Measurements from ENCODE around the gene GSTM4. TPM values are rescaled to one million over a fixed set of nuclear protein-coding genes. Genes with fewer than 3 reads are reported as not detected.

Gene GSTM4
- total and polyA plus RNA-seq, 2 of the 8 experiments (the other 6 are each of a cell fraction or from before 2014, with no cell fraction given), result 11.3 to 31.4 TPM

DNA sequence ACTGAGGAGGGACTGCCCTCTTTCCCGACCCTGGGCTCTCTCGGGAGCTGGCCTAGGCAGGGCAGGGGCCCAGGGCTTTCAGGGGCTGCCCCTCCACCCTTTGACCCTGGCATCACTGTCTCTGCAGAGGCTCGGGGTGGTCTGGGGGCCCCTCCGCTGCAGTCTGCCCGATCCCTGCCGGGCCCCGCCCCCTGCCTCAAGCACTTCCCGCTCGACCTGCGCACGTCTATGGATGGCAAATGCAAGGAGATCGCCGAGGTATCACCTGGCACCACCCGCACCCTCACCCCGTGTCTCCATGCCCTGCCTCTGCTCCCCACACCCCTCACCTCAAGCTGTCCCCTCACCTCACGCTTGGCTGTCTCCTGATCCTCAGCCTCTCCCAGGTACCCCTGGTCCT, 30.7 kb upstream of the GSTM4 start (continued):
- TF ChIP-seq, protein P1, sequence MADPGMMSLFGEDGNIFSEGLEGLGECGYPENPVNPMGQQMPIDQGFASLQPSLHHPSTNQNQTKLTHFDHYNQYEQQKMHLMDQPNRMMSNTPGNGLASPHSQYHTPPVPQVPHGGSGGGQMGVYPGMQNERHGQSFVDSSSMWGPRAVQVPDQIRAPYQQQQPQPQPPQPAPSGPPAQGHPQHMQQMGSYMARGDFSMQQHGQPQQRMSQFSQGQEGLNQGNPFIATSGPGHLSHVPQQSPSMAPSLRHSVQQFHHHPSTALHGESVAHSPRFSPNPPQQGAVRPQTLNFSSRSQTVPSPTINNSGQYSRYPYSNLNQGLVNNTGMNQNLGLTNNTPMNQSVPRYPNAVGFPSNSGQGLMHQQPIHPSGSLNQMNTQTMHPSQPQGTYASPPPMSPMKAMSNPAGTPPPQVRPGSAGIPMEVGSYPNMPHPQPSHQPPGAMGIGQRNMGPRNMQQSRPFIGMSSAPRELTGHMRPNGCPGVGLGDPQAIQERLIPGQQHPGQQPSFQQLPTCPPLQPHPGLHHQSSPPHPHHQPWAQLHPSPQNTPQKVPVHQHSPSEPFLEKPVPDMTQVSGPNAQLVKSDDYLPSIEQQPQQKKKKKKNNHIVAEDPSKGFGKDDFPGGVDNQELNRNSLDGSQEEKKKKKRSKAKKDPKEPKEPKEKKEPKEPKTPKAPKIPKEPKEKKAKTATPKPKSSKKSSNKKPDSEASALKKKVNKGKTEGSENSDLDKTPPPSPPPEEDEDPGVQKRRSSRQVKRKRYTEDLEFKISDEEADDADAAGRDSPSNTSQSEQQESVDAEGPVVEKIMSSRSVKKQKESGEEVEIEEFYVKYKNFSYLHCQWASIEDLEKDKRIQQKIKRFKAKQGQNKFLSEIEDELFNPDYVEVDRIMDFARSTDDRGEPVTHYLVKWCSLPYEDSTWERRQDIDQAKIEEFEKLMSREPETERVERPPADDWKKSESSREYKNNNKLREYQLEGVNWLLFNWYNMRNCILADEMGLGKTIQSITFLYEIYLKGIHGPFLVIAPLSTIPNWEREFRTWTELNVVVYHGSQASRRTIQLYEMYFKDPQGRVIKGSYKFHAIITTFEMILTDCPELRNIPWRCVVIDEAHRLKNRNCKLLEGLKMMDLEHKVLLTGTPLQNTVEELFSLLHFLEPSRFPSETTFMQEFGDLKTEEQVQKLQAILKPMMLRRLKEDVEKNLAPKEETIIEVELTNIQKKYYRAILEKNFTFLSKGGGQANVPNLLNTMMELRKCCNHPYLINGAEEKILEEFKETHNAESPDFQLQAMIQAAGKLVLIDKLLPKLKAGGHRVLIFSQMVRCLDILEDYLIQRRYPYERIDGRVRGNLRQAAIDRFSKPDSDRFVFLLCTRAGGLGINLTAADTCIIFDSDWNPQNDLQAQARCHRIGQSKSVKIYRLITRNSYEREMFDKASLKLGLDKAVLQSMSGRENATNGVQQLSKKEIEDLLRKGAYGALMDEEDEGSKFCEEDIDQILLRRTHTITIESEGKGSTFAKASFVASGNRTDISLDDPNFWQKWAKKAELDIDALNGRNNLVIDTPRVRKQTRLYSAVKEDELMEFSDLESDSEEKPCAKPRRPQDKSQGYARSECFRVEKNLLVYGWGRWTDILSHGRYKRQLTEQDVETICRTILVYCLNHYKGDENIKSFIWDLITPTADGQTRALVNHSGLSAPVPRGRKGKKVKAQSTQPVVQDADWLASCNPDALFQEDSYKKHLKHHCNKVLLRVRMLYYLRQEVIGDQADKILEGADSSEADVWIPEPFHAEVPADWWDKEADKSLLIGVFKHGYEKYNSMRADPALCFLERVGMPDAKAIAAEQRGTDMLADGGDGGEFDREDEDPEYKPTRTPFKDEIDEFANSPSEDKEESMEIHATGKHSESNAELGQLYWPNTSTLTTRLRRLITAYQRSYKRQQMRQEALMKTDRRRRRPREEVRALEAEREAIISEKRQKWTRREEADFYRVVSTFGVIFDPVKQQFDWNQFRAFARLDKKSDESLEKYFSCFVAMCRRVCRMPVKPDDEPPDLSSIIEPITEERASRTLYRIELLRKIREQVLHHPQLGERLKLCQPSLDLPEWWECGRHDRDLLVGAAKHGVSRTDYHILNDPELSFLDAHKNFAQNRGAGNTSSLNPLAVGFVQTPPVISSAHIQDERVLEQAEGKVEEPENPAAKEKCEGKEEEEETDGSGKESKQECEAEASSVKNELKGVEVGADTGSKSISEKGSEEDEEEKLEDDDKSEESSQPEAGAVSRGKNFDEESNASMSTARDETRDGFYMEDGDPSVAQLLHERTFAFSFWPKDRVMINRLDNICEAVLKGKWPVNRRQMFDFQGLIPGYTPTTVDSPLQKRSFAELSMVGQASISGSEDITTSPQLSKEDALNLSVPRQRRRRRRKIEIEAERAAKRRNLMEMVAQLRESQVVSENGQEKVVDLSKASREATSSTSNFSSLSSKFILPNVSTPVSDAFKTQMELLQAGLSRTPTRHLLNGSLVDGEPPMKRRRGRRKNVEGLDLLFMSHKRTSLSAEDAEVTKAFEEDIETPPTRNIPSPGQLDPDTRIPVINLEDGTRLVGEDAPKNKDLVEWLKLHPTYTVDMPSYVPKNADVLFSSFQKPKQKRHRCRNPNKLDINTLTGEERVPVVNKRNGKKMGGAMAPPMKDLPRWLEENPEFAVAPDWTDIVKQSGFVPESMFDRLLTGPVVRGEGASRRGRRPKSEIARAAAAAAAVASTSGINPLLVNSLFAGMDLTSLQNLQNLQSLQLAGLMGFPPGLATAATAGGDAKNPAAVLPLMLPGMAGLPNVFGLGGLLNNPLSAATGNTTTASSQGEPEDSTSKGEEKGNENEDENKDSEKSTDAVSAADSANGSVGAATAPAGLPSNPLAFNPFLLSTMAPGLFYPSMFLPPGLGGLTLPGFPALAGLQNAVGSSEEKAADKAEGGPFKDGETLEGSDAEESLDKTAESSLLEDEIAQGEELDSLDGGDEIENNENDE (IDR thresholded peaks at IDR 0.05; ENCODE audit: insufficient replicate concordance, low read length), result no peak
